NB4 (cell line): ENCODE data around the gene FAR2.
A peak's percentile ranks its signal among the peaks of the same experiment; 100 is the strongest.

ENCODE experiments used
- DNase-seq: peaks from one replicate; pipeline ENCODE4 v3.0.0; 2010; ENCODE audit warnings: low read depth
- H3K4me3 ChIP-seq: one replicate; pipeline ENCODE4 v1.5.1; 2011; ENCODE audit warnings: mild to moderate bottlenecking, low read depth, low read length, moderate library complexity
- CTCF ChIP-seq: IDR thresholded peaks from one replicate; pipeline ENCODE4 v1.5.1; 2012; ENCODE audit warnings: low read depth, low read length
- MYC ChIP-seq: IDR thresholded peaks from 2 replicates; pipeline ENCODE4 v1.6.1; 2011; ENCODE audit warnings: low read depth, low read length
- POLR2A ChIP-seq: IDR thresholded peaks from 2 replicates; pipeline ENCODE4 v1.6.1; 2011; ENCODE audit warnings: mild to moderate bottlenecking; ENCODE audit not compliant: insufficient read length; ENCODE audit errors: extremely low read depth
- TF ChIP-seq, protein P1 (sequence below): IDR thresholded peaks from 2 replicates; pipeline ENCODE4 v1.6.1; 2011; ENCODE audit warnings: low read depth, low read length

FAR2 gene

GRCh38 chr12:29148911-29149690, at the start of gene FAR2:
TSS of gene FAR2 (plus strand) at chr12:29149278. CDS start at chr12:29270450, 121,172 bp downstream.
- TF ChIP-seq POLR2A (peak; percentile 97), CTCF (no peak), MYC (peak; percentile 85; the same call in 1 of the 2 replicates)
- TF ChIP-seq, protein P1, sequence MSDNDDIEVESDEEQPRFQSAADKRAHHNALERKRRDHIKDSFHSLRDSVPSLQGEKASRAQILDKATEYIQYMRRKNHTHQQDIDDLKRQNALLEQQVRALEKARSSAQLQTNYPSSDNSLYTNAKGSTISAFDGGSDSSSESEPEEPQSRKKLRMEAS, result peak; percentile 60; the same call in 1 of the 2 replicates
- DNase-seq, result peak; percentile 98
- peak within 1 kb of the TSS; percentile 84 for H3K4me3 ChIP-seq

DNA sequence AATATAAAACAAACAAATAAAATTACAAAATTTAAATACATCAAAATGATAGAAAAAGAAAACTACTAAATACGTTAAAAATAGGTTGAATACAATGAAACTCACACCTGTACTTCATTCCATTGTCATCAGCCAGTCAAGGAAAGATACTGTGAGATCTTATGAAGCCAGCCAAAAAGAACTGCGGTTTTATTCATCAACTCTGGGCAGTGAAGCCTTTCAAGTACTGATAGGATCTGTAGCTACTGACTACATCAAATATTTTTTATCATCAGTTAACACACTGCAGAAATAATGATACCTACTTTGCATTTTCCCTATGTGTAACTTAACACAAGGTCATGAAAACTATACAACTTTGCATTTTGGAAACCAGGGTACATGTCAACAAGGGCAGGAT, 46.3 kb upstream of the FAR2 start:
- H3K4me3 ChIP-seq, result peak overlapping the region; percentile 48
- TF ChIP-seq, protein P1, result no peak
- no peak for TF ChIP-seq POLR2A
- no peak for TF ChIP-seq MYC
- no peak for TF ChIP-seq CTCF
- peak; percentile 30 for DNase-seq

DNA sequence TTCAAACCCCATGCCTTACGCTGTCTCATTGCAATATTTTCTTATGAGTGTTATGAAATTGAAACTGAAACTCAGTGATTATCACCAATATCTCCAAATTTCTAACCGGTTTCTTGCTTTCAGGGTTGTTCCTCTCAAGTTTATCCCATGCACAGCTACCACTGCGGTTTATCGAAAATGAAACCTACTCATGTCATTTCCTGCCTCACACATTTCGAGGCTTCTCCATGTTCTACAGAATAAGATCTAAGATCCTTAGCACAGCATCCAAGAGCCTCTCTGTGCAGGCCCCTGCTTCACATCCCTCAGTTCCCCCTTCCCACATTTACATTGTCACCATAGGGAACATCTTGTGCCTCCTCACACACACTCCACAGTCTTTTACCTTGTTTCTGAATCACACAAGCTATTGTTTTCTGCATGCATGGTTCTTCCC, 45.5 kb upstream of the FAR2 start:
- DNase-seq, result peak; percentile 88
- TF ChIP-seq, protein P1, result peak; percentile 46; the same call in 1 of the 2 replicates
- no peak for TF ChIP-seq POLR2A
- no peak for TF ChIP-seq CTCF
- H3K4me3 ChIP-seq, result peak overlapping the region; percentile 48

DNA sequence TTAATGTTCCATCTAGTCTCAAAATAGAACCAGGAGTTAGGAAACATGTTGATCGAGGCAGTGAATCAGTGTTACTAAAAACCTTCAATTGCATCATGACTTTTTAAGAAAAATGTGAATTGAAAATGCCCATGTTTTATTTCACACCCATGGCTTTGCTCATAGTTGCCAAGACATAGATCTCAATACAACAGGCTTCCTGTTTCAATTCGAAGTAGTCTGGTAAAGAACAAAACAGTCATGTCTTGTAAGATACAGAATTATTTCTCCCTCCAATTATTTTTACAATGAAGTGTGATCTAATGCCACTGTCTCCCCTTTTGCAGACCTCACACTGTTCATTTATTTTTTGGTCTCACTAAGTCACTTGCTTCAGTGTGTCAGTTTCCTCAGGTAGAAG, 44.6 kb upstream of the FAR2 start:
- peak; percentile 33 for DNase-seq
- H3K4me3 ChIP-seq, result no peak overlapping the region
- TF ChIP-seq CTCF (no peak), POLR2A (no peak), MYC (no peak)
- TF ChIP-seq, protein P1, result no peak

- DNase-seq, result peak; percentile 45
- TF ChIP-seq CTCF, result no peak
- TF ChIP-seq, protein P1, result no peak
- no peak for TF ChIP-seq MYC
- no peak for TF ChIP-seq POLR2A
- H3K4me3 ChIP-seq, result no peak overlapping the region
These were observed 38.3 kb upstream of the FAR2 start for GRCh38 chr12:29110506-29111442.
